Stimulated activated CD4-positive, alpha-beta T cell treated with anti-CD3 and anti-CD28 coated beads, Interleukin-1b, Interleukin-23, amount 100 ng/mL, for 48 hours (primary cell): ENCODE data around the gene PIK3CB.
"Not testable (repeated sequence)": the region's sequence is repeated elsewhere in the genome, so short reads cannot be mapped to it uniquely, and the experiment has no call there.

ENCODE experiments used
- DNase-seq: peaks from one replicate; pipeline ENCODE4 v3.0.0-alpha.2; 2020

PIK3CB gene

DNA sequence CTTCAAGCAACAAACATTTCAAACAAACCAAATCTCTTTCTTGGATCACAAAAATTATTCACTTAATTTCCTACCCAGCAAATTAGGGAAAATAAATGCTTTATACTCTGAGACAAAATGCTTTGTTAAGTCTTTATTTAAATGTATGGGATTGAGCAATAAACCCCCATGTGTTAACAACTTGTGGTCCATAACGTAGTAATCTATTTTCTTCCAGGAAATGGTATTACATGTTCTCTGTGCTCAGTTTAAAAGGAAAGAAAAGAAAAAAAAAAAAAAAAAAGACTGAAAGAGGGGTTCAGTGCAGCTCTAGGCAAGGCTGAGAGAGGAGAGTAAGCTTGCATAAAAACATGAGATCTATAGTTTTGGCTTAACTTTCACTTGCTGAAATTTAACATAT, 102.3 kb downstream of the PIK3CB start:
- DNase-seq: no peak

GRCh38 chr3:138726946-138727730, 107.6 kb downstream of the PIK3CB start:
- no peak for DNase-seq

DNA sequence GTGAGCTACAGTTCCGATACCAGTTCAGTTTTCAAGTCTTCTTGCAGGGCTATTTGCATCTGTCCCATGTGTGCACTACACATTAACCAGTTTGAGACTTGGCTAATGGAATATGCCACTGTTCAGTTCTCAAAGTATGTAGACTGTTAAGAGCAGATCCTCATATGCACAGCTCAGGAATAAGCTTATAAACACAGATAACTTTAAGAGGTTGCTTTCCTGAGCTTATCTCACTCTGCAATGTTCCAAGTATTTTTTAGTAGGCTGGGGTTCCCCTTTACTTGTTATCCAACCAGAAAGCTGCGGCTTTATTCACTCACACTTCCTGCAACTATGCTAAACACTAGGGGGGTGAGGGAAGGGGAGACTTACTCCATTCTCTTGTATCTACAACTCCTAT, 108.7 kb downstream of the PIK3CB start:
- DNase-seq: not testable (repeated sequence)

DNA sequence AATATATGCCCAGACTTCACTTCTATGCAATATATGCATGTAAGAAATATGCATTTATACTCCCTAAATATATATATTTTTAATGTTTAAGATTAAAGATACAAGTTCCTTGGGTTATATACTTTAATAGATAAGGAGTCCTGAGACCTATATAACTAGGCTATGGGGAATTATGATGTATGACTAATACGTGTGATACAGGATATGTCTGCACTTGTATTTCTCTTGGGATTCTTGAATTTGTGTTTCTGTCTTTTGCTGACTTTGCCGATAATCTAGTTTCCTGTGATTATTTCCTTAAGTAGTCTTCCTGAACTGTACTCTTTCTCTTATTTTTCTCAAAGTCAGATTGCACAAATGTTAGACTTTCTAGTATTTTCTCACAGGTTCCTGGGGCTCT, 109.6 kb downstream of the PIK3CB start:
- DNase-seq: no peak

DNA sequence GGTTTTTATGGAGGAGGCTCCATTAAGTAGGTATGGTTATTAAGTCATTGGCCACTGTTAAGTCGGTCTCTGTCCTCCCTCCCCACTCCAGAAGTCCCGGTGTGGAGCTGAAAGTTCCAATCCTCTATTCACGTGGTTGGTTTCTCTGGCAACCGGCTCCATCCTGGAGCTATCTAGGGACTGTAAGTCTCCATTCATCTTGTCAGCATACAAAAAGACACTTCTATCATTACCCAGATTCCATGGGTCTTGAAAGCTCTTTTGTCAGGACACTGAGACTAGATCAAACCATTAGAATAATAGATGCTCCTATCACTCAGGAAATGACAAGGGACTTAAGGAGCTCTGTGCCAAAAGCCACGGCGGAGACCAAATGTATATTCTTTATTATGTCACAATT, 110.3 kb downstream of the PIK3CB start:
- no peak for DNase-seq

- DNase-seq: no peak
Observed at GRCh38 chr3:138718849-138719248, 115.9 kb downstream of the PIK3CB start.

- DNase-seq: no peak
Observed at GRCh38 chr3:138717348-138717747, 117.4 kb downstream of the PIK3CB start.

- no peak for DNase-seq
Observed at GRCh38 chr3:138712086-138712485, 122.6 kb downstream of the PIK3CB start.

DNA sequence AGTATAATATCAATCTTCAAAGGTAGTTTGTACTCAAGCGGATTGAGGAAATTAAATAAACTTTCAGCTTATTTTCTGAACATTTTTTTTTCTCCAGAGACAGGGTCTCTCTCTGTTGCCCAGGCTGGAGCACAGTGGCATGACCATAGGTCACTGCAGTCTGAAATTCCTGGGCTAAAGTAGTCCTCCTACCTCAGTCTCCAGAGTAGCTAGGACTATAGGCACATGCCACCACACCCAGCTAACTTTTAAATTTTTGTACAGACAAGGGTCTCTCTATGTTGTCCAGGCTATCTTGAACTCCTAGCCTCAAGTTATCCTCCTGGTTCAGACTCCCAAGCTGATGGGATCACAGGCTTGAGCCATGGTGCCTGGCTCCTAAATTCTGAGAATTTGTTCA, 129.1 kb downstream of the PIK3CB start:
- DNase-seq: no peak

DNA sequence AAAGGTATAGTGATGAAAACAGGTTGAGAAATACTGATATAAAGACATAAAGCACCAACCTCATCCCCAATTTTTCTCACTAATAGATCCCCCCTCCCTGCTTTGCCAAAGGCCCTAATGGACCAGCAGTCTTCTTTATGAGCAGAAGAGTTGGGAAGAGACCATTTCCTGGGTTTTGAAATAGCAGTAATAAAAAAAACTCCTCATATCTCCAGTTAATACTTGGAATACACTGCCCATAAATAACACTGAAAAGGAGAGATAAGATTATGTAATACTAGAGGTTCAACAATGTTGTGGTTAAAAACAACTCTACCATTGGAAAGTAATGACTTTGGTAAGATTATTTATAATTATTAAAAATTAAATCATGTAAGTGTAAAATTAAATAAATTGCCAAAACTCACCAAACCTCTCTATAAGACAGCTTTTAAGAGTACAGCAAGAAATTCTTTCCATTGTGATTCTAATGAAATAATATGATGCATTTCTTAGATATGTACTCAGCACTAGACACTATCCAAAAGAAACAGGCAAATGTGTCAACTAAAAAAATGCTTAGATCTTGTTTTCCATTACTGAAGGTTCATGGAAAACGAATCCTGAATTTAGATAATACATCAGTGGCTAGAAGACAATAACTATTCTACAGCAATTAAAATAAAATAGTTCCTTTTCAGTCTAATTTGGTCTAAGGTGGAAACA, 137.9 kb downstream of the PIK3CB start:
- DNase-seq: no peak

DNA sequence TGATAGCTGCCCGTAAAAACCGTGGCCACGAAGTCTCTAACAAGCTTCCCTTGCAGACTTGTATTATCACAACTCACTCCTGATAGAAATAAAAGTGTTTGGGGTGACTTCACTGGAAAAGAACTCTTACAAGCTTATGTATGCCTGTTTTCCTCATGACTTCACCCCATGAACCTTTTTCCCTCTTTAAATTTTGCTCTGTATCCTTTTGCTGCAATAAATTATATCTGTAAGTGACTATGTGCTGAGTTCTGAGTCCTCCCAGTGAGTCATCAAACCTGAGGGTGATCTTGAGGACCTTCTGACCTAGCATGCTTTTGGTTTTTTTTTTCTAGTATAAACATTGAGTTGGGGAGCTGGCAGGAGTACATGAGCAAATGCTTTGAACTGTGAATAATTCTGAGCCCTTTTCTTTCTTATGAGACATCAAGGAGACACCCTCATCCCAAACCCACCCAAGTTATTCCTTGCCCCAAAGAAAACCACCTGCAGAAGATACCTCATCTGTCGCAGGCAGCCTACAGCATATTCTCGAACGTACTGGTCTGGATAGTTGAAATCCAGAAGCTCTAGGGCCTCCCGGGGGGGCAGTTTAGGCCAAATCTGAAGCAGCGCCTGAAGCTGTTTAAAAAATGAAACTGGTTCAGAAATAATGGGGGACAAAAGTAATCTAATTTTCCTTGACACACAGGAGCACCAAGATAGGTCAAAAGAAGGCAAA, 140.3 kb downstream of the PIK3CB start:
- DNase-seq: no peak

DNA sequence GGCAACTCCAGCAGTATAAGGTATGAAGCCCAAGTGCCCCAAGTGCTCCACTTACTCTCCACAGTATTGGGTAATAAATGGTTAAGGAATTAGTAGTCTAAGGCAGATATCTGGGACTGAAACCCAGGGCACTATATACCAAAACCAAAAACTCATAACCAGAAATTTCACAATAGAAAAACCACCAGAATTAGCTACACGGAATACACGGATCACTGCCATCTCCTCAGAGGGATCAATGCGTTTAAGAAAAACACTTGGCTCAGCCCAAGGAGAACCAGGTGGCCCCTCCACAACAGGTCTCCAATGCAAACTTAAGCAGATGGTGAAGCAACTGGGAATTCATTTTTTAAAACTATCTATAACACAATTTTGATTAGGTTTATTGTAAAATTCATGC, 142.6 kb downstream of the PIK3CB start:
- DNase-seq: no peak

DNA sequence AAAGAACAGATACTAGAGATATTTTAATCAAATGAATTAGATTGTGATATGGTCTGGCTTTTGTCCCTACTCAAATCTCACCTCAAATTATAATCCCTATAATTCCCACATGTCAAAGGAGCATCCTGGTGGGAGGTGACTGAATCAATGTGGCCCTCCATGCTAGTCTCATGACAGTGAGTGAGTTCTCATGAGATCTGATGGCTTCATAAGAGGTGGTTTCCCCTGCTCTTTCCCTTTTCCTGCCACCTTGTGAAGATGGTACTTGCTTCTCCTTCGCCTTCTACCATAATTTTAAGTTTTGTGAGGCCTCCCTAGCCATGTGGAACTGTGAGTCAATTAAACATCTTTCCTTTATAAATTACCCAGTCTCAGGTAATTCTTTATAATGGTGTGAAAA, 143.4 kb downstream of the PIK3CB start:
- DNase-seq: no peak

DNA sequence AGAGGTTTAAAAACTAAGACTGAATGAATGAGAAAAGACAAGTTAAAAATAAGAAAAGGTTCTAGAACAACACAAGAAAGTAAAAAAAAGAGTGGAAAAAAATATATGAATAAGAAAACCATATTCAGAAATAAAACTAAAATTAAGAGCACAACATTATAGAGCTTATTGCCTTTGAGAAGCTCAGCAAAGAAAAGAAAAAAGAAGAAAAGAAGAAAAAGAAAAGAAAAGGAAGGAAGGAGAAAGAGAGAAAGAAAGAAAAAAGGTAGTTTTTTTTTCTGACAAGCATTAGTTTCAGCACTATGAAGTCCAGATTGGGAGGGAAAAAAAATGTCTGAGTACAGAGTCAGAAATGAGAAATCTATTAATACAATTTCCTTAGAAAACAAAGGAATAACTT, 144.7 kb downstream of the PIK3CB start:
- no peak for DNase-seq

DNA sequence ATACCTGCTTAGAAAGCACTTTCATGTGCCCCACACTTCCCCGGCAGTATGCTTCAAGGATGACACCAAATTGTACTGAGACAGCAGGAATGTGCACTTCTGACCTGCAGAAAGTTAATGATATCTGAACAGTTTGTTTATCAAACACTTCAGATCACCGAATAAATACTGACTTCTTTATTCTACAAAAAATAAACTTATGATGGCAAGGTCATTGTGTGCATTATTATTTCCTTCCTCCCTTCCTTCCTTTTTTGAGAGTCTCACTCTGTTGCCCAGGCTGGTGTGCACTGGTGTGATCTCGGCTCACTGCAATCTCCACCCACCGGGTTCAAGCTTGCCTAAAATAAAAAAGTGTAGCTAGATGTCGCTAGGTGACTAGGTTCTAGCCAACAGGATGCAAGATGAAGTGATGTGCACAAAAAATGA, 145.8 kb downstream of the PIK3CB start:
- no peak for DNase-seq

GRCh38 chr3:138687236-138687635, 147.5 kb downstream of the PIK3CB start:
- DNase-seq: no peak

DNA sequence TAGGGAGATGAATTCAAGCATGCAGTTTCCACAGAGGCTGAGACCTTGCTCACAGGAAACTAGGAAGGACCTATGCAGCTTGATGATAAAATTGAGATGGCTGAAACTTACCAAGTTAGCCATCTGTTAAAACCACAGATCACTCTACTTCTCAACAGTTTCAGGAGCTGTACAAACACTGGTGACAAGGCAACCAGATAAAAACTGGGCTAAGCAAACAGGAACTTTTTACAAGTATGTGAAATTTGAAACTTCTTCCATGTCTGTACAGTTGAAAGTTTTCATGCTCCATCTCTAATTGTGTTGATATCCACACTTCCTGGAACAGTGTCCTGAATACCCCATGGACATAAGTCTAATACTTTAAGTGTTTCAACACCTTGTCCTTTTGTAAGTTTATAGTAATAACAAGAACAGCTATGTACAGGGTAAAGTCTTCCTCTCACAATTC, 147.9 kb downstream of the PIK3CB start:
- no peak for DNase-seq

DNA sequence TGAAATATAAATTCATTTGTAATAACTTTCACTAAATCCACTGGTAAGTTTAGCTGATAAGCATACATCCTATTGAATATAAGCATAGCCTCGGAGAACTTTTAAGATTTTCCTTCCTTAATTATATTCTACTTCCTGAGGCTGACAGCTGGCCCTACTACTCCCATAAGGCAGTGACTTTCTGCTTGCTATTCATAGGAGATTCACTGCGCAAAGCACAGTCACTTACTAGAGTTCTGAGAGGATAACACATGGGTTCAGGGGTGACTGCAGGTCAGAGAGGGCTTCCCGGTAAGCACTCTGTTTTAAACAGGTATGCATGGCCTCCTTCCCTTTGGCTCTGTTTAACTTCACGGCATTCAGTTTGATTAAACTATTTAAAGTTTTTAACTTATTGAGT, 150.3 kb downstream of the PIK3CB start:
- DNase-seq: no peak

DNA sequence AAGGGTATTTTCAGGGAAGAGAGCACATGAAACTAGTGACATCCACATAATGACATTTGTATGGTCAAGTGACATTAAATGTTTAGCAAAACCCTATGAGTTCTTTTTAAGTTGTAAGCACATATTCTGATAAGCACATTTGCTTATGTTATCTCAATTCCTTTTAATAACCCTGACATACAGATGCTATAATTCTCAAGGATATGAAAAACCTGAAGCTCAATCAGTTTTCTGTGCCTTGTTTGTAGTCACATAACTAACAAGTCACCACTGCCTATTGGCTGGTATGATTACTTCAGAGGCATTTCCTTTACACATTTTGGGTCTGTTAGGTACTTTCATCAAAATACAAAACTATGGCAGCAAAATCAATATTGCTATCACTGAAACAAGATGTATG, 152.1 kb downstream of the PIK3CB start:
- DNase-seq: no peak

DNA sequence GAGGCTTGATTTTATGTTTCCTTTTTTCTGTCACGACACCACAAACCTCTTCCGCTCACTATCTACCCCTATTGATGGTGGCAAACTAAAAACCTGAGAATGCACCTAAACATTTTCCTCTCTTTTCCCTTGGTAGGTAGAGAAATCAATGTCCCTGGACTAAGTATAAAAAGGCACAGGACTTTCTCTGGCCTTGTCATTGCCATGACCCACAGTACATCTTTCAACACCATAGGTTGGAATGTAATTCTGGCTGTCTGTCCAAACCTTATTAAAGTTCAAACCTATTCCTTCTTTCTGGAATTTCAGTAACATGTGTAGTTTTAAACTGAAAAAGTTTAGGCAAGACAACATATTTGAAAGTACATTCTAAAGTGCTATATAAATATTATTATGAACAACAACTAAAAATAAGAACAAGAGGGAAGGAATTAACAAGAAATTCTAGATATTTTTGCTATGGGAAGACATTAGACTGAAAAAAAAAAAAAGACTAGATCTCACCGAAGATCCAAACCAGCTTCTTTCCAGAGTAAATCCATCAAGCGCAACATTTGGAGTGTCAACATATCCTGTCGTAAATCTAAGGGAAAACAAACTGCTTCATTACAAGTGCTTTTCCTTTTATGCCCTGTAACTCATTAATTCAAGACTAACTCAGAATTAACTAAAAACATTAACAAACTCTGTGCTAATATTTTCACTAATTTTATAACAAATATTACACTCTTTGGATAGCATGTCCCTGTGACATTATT, 153.1 kb downstream of the PIK3CB start:
- no peak for DNase-seq

GRCh38 chr3:138680974-138681373, 153.8 kb downstream of the PIK3CB start:
- not testable (repeated sequence) for DNase-seq

- DNase-seq: no peak
Observed at GRCh38 chr3:138678874-138679392, 155.8 kb downstream of the PIK3CB start.

GRCh38 chr3:138678086-138678485, 156.6 kb downstream of the PIK3CB start:
- no peak for DNase-seq
